HAP-1 (cell line): ENCODE data around the gene TNFAIP8L3.

Source experiments
- DNase-seq, 2 experiments: peaks; one replicate each; pipeline ENCODE4 v3.0.0-alpha.2; 2016 to 2020; ENCODE audit warnings: low spot score in 2 of 2
- H3K27me3 ChIP-seq: fragments of 250-450 bp; sonication (Bioruptor Pico); 2 replicates; pipeline ENCODE4 v1.5.1; 2020; ENCODE audit warnings: low read depth, mild to moderate bottlenecking, moderate library complexity
- H3K36me3 ChIP-seq: fragments of 250-450 bp; sonication (Bioruptor Pico); replicated peaks from 2 replicates; pipeline ENCODE4 v1.5.1; 2020; ENCODE audit warnings: mild to moderate bottlenecking
- H3K4me1 ChIP-seq: fragments of 250-450 bp; sonication (Bioruptor Pico); 2 replicates; pipeline ENCODE4 v1.5.1; 2020; ENCODE audit warnings: mild to moderate bottlenecking
- H3K4me3 ChIP-seq: fragments of 250-450 bp; sonication (Bioruptor Pico); 2 replicates; pipeline ENCODE4 v1.5.1; 2020; ENCODE audit warnings: mild to moderate bottlenecking, moderate library complexity
- H3K9me3 ChIP-seq: fragments of 250-450 bp; sonication (Bioruptor Pico); 2 replicates; pipeline ENCODE4 v1.5.1; 2020; ENCODE audit warnings: mild to moderate bottlenecking, moderate library complexity
- in situ Hi-C: fragments of 300-500 bp; cut with MboI; formaldehyde crosslinking; loops from 3 replicates; pipeline ENCODE4 v1.14.3; 2020; ENCODE audit warnings: low sequenced_read_pairs, inconsistent platforms, mixed read lengths

Gene TNFAIP8L3

GRCh38 chr15:51106481-51106880 is 11.8 kb upstream of the TNFAIP8L3 start:
- H3K9me3 ChIP-seq, result no peaks in the 10 kb centered on the region
- no peak overlapping the region for H3K4me3 ChIP-seq
- no peaks in the 10 kb centered on the region for H3K36me3 ChIP-seq
- no peaks in the 10 kb centered on the region for H3K4me1 ChIP-seq
- in situ Hi-C loops, result no loop called here
- H3K27me3 ChIP-seq, result peaks cover 30% of the 10 kb centered on the region
- no peak for DNase-seq

GRCh38 chr15:51105430-51106016 is 10.8 kb upstream of the TNFAIP8L3 start:
- H3K36me3 ChIP-seq, result no peaks in the 10 kb centered on the region
- peaks cover 30% of the 10 kb centered on the region for H3K27me3 ChIP-seq
- H3K4me3 ChIP-seq, result no peak overlapping the region
- no peaks in the 10 kb centered on the region for H3K4me1 ChIP-seq
- DNase-seq, result no peak
- no peaks in the 10 kb centered on the region for H3K9me3 ChIP-seq
- in situ Hi-C loops, result no loop called here

GRCh38 chr15:51104512-51104911 is 9.8 kb upstream of the TNFAIP8L3 start:
- no peak for DNase-seq
- H3K4me1 ChIP-seq, result no peaks in the 10 kb centered on the region
- no peaks in the 10 kb centered on the region for H3K36me3 ChIP-seq
- no peak overlapping the region for H3K4me3 ChIP-seq
- in situ Hi-C loops, result no loop called here
- H3K9me3 ChIP-seq, result no peaks in the 10 kb centered on the region
- H3K27me3 ChIP-seq, result peaks cover 38% of the 10 kb centered on the region

- H3K4me1 ChIP-seq, result no peaks in the 10 kb centered on the region
- in situ Hi-C loops, result no loop called here
Measured at GRCh38 chr15:51103330-51103729, 8.6 kb upstream of the TNFAIP8L3 start.

GRCh38 chr15:51100785-51101489 is 6.2 kb upstream of the TNFAIP8L3 start:
- Histone ChIP-seq H3K36me3 (no peaks in the 10 kb centered on the region), H3K4me1 (no peaks in the 10 kb centered on the region), H3K9me3 (no peaks in the 10 kb centered on the region), H3K27me3 (peaks cover 58% of the 10 kb centered on the region), H3K4me3 (no peak overlapping the region)
- in situ Hi-C loops, result no loop called here
- DNase-seq, result no peak

More at GRCh38 chr15:51103330-51103729, 8.6 kb upstream of the TNFAIP8L3 start:
- no peak for DNase-seq
- H3K27me3 ChIP-seq, result peaks cover 41% of the 10 kb centered on the region
- H3K9me3 ChIP-seq, result no peaks in the 10 kb centered on the region
- no peak overlapping the region for H3K4me3 ChIP-seq
- H3K36me3 ChIP-seq, result no peaks in the 10 kb centered on the region

- in situ Hi-C loops, result no loop called here
- H3K4me1 ChIP-seq, result no peaks in the 10 kb centered on the region
- no peak for DNase-seq
- H3K27me3 ChIP-seq, result peaks cover 62% of the 10 kb centered on the region
- H3K36me3 ChIP-seq, result no peaks in the 10 kb centered on the region
- H3K4me3 ChIP-seq, result no peak overlapping the region
- no peaks in the 10 kb centered on the region for H3K9me3 ChIP-seq
Measured at GRCh38 chr15:51099185-51099584, 4.5 kb upstream of the TNFAIP8L3 start.

- Histone ChIP-seq H3K27me3 (peaks cover 65% of the 10 kb centered on the region), H3K36me3 (no peaks in the 10 kb centered on the region), H3K4me1 (no peaks in the 10 kb centered on the region), H3K4me3 (no peak overlapping the region), H3K9me3 (no peaks in the 10 kb centered on the region)
- in situ Hi-C loops, result no loop called here
- DNase-seq, result no peak
Measured at GRCh38 chr15:51098331-51098619, 3.6 kb upstream of the TNFAIP8L3 start.

GRCh38 chr15:51097553-51098330 is 3.0 kb upstream of the TNFAIP8L3 start:
- DNase-seq, result no peak
- no peaks in the 10 kb centered on the region for H3K9me3 ChIP-seq
- H3K4me1 ChIP-seq, result no peaks in the 10 kb centered on the region
- in situ Hi-C loops, result no loop called here
- H3K27me3 ChIP-seq, result peaks cover 68% of the 10 kb centered on the region
- H3K4me3 ChIP-seq, result no peak overlapping the region
- H3K36me3 ChIP-seq, result no peaks in the 10 kb centered on the region

GRCh38 chr15:51096976-51097375 is 2.3 kb upstream of the TNFAIP8L3 start:
- Histone ChIP-seq H3K4me1 (no peaks in the 10 kb centered on the region), H3K36me3 (no peaks in the 10 kb centered on the region), H3K9me3 (no peaks in the 10 kb centered on the region), H3K4me3 (no peak overlapping the region), H3K27me3 (peaks cover 69% of the 10 kb centered on the region)
- in situ Hi-C loops, result no loop called here
- DNase-seq, result no peak

- Histone ChIP-seq H3K9me3 (no peaks in the 10 kb centered on the region), H3K4me1 (no peaks in the 10 kb centered on the region), H3K4me3 (no peak overlapping the region), H3K36me3 (no peaks in the 10 kb centered on the region), H3K27me3 (peaks cover 77% of the 10 kb centered on the region)
- no peak for DNase-seq
- in situ Hi-C loops, result no loop called here
Measured at GRCh38 chr15:51095681-51096331, 1.1 kb upstream of the TNFAIP8L3 start.

GRCh38 chr15:51093839-51094605 is 684 bp downstream of the TNFAIP8L3 start:
- Histone ChIP-seq H3K4me3 (peak overlapping the region; percentile 35), H3K36me3 (no peaks in the 10 kb centered on the region), H3K9me3 (no peaks in the 10 kb centered on the region), H3K4me1 (no peaks in the 10 kb centered on the region), H3K27me3 (peaks cover 65% of the 10 kb centered on the region)
- peak in 1 of 2 experiments; percentile 32 for DNase-seq
- in situ Hi-C loops, result no loop called here

- H3K36me3 ChIP-seq, result no peaks in the 10 kb centered on the region
- H3K4me3 ChIP-seq, result no peak overlapping the region; the same call in 1 of the 2 replicates
- no peaks in the 10 kb centered on the region for H3K9me3 ChIP-seq
- no peak for DNase-seq
- no peaks in the 10 kb centered on the region for H3K4me1 ChIP-seq
- H3K27me3 ChIP-seq, result peaks cover 64% of the 10 kb centered on the region
- in situ Hi-C loops, result no loop called here
Measured at GRCh38 chr15:51093488-51093838, 1.2 kb downstream of the TNFAIP8L3 start.

GRCh38 chr15:51092480-51093040 is 2.1 kb downstream of the TNFAIP8L3 start:
- H3K9me3 ChIP-seq, result no peaks in the 10 kb centered on the region
- H3K36me3 ChIP-seq, result no peaks in the 10 kb centered on the region
- H3K27me3 ChIP-seq, result peaks cover 58% of the 10 kb centered on the region
- no peaks in the 10 kb centered on the region for H3K4me1 ChIP-seq
- H3K4me3 ChIP-seq, result no peak overlapping the region
- in situ Hi-C loops, result no loop called here
- no peak for DNase-seq
